ENCODE results near the gene RFX2. TPM values are rescaled to one million over a fixed set of nuclear protein-coding genes. Genes with fewer than 3 reads are reported as not detected.

The RFX2 gene
- total RNA-seq, 4 donors from 2014 or later, result 25.5 to 49.9 (median 32.8) TPM

DNA sequence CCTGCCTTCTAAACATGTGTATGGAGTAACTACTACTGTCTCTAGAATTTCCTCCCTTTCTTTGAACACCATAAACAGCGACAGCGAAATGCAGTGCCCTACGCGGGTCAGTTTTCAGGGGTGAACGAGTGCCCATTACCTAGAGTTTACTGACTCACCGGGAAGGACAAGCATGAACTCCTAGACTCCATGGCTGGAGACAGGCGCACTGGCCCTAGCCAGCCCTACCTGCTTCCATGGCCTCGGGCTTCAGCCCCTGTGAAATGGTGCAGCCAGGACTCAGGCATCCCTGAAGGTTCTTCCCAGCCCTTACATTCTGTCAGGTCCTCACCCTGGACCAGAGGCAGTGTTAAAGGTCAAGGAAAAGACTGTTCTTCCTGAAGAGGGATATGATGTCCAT, 140.8 kb downstream of the RFX2 start:
- no peak for TF ChIP-seq EP300 (IDR thresholded peaks at IDR 0.05)
- no peak for TF ChIP-seq POLR2AphosphoS5 (IDR thresholded peaks at IDR 0.05)
- TF ChIP-seq POLR2A (IDR thresholded peaks at IDR 0.05; ENCODE audit: low read depth), result no peak
- TF ChIP-seq, protein P1, sequence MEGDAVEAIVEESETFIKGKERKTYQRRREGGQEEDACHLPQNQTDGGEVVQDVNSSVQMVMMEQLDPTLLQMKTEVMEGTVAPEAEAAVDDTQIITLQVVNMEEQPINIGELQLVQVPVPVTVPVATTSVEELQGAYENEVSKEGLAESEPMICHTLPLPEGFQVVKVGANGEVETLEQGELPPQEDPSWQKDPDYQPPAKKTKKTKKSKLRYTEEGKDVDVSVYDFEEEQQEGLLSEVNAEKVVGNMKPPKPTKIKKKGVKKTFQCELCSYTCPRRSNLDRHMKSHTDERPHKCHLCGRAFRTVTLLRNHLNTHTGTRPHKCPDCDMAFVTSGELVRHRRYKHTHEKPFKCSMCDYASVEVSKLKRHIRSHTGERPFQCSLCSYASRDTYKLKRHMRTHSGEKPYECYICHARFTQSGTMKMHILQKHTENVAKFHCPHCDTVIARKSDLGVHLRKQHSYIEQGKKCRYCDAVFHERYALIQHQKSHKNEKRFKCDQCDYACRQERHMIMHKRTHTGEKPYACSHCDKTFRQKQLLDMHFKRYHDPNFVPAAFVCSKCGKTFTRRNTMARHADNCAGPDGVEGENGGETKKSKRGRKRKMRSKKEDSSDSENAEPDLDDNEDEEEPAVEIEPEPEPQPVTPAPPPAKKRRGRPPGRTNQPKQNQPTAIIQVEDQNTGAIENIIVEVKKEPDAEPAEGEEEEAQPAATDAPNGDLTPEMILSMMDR (IDR thresholded peaks at IDR 0.05), result no peak
- Histone ChIP-seq H3K27me3 (no peaks in the 10 kb centered on the region), H3K4me1 (peaks cover 58 to 96% (median 86%) of the 10 kb centered on the region in 4 donors), H3K4me3 (no peak overlapping the region), H3K9me3 (no peaks in the 10 kb centered on the region), H3K27ac (replicated peaks in 1 of 4) (peak overlapping the region; percentile 5 to 85 (median 80)), H3K36me3 (peaks cover 0 to 19% (median 13%) of the 10 kb centered on the region in 4 donors)
- no peak for DNase-seq (ENCODE audit: extremely low spot score)
- intact Hi-C loops (cut with DNase I), result no loop called here
- 91% methylated on average over 8 of the region's 8 CpGs for WGBS

DNA sequence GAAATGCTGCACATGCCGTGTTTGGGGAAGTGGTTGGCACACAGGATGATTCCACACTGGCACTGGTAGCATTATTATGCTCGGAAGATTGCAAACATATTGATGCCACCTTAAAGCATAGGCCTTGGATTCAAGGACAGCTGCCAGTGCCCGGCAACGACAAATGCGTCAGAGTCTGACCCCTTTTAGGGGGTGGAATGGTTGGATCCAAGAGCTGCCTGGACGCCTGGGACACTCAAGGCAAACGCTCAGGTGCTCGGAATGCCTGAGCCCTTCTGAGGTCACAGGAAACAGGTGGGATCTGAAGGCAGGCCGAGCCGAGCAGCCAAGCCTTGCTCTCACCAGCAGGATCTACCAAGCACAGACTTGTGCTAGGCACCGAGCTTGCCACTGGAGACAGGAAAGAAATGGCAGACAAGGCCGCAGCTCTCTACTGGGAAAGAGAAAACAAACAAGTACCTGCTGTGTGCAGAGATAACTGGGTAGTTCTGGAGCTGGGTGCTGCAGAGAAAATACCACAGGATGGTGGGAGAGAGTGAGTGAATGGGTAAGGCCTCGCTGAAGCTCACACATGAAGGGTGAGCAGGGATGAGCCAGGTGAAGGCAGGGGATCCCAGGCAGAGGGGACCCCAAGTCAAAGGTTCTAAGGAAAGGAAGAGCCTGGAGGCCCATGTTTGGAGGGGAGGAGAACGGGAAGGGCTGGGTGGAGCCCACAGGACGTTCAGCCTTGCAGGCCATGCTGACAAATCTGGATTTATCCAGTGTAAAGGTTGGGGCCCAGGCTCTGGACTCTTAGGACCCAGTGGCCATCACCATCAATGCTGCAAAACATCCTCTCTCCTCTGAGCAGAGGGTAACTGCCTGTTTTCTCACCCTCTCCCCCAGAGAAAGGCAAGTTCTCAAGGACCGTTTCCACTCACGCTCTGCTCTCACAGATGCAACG, 141.6 kb downstream of the RFX2 start:
- no peak for TF ChIP-seq POLR2AphosphoS5 (IDR thresholded peaks at IDR 0.05)
- TF ChIP-seq, protein P1 (IDR thresholded peaks at IDR 0.05), result no peak
- TF ChIP-seq POLR2A (IDR thresholded peaks at IDR 0.05; ENCODE audit: low read depth), result no peak
- no peak for TF ChIP-seq EP300 (IDR thresholded peaks at IDR 0.05)
- Histone ChIP-seq H3K9me3 (no peaks in the 10 kb centered on the region), H3K27me3 (no peaks in the 10 kb centered on the region), H3K4me3 (peak overlapping the region in 3 of 4 donors; percentile 7 to 27 (median 12)), H3K36me3 (peaks cover 0 to 11% (median 6%) of the 10 kb centered on the region in 4 donors), H3K4me1 (peaks cover 66 to 96% (median 86%) of the 10 kb centered on the region in 4 donors), H3K27ac (replicated peaks in 1 of 4) (peak overlapping the region; percentile 79 to 85 (median 84))
- no peak for DNase-seq (ENCODE audit: extremely low spot score)
- WGBS, result 50% methylated on average over 11 of the region's 18 CpGs
- intact Hi-C loops (cut with DNase I), result no loop called here

DNA sequence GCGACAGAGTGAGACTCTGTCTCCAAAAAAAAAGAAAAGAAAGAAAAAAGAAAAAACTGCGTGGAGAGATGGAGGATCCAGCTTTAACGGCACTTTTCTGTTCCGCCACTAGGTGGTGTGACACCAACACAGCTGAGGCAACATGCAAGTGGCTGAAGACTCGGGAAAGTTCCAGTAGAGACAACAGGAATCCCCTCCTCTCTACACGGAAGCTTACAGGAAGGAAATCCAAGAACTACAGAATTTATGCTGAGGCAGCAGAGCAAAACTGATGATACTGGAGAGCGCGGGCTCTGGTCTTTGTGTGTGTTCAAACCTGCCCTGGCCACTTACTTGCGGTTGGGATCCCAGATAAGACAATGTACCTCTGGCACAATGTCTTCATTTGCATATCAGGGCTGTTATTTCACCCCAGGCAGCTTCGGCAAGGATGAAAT, 142.3 kb downstream of the RFX2 start:
- peaks cover 72 to 96% (median 86%) of the 10 kb centered on the region in 4 donors for H3K4me1 ChIP-seq
- 8% methylated on average over 10 of the region's 10 CpGs for WGBS
- no peak for DNase-seq (ENCODE audit: extremely low spot score)
- no peaks in the 10 kb centered on the region for H3K27me3 ChIP-seq
- H3K36me3 ChIP-seq, result peaks cover 0 to 4% (median under 1%) of the 10 kb centered on the region in 4 donors
- TF ChIP-seq POLR2A (IDR thresholded peaks at IDR 0.05; ENCODE audit: low read depth), result no peak
- TF ChIP-seq, protein P1 (IDR thresholded peaks at IDR 0.05), result peak; percentile 87 to 91 (median 90)
- no peak for TF ChIP-seq EP300 (IDR thresholded peaks at IDR 0.05)
- TF ChIP-seq POLR2AphosphoS5 (IDR thresholded peaks at IDR 0.05), result peak in 1 of 2 donors; percentile 89
- no peaks in the 10 kb centered on the region for H3K9me3 ChIP-seq
- peak overlapping the region in 3 of 4 donors; percentile 7 to 27 (median 12) for H3K4me3 ChIP-seq
- intact Hi-C loops (cut with DNase I), result no loop called here
- peak overlapping the region; percentile 79 to 85 (median 84) for H3K27ac ChIP-seq (replicated peaks in 1 of 4)

DNA sequence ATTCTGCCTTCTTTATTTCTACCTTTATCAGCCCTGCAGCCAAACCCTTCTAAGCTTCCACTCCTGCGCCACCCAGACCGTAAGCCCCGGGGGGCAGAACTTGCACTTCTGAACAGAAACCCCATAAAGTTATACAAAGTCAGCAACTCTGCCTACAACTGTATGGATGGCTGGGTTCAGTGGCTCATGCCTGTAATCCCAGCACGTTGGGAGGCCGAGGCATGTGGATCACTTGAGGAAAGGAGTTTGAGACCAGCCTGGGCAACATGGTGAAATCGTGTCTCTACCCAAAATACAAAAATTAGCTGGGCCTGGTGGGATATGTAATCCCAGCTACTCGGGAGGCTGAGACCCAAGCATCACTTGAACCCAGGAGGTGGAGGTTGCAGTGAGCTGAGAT, 142.7 kb downstream of the RFX2 start:
- TF ChIP-seq POLR2AphosphoS5 (IDR thresholded peaks at IDR 0.05), result no peak
- TF ChIP-seq EP300 (IDR thresholded peaks at IDR 0.05), result no peak
- no peak for TF ChIP-seq POLR2A (IDR thresholded peaks at IDR 0.05; ENCODE audit: low read depth)
- TF ChIP-seq, protein P1 (IDR thresholded peaks at IDR 0.05), result no peak
- no peaks in the 10 kb centered on the region for H3K27me3 ChIP-seq
- no peak for DNase-seq (ENCODE audit: extremely low spot score)
- intact Hi-C loops (cut with DNase I), result no loop called here
- WGBS, result 49% methylated on average over 7 of the region's 7 CpGs
- H3K36me3 ChIP-seq, result peaks cover 0 to 4% (median 0%) of the 10 kb centered on the region in 4 donors
- H3K4me3 ChIP-seq, result peak overlapping the region in 2 of 4 donors; percentile 12 to 17
- H3K9me3 ChIP-seq, result no peaks in the 10 kb centered on the region
- peaks cover 76 to 96% (median 86%) of the 10 kb centered on the region in 4 donors for H3K4me1 ChIP-seq
- peak overlapping the region; percentile 79 to 85 (median 84) for H3K27ac ChIP-seq (replicated peaks in 1 of 4)
